Hepatocyte (in vitro differentiated cells): ENCODE measurements around the gene VAV2. TPM values are rescaled to one million over a fixed set of nuclear protein-coding genes. Genes with fewer than 3 reads are reported as not detected.

Experiments used
- DNase-seq: peaks from one replicate; pipeline ENCODE4 v3.0.0-alpha.2; 2016; ENCODE audit warnings: low spot score
- H2AFZ ChIP-seq: fragments of 200-600 bp; sonication (generic); 2 replicates; pipeline ENCODE4 v1.6.0; 2016; ENCODE audit warnings: antibody characterized with exemption, mild to moderate bottlenecking
- H3K27ac ChIP-seq: fragments of 200-600 bp; sonication (generic); 2 replicates; pipeline ENCODE4 v1.5.1; 2016; ENCODE audit warnings: mild to moderate bottlenecking
- H3K27me3 ChIP-seq: fragments of 200-600 bp; sonication (generic); 2 replicates; pipeline ENCODE4 v1.6.1; 2016
- H3K36me3 ChIP-seq: fragments of 200-600 bp; sonication (generic); replicated peaks from 2 replicates; pipeline ENCODE4 v1.5.1; 2016; ENCODE audit warnings: low read depth; ENCODE audit not compliant: insufficient read depth
- H3K4me1 ChIP-seq: fragments of 200-600 bp; sonication (generic); 2 replicates; pipeline ENCODE4 v1.5.1; 2016; ENCODE audit warnings: mild to moderate bottlenecking, moderate library complexity; ENCODE audit not compliant: insufficient read depth
- H3K4me2 ChIP-seq: fragments of 200-600 bp; sonication (generic); 2 replicates; pipeline ENCODE4 v1.6.0; 2016
- H3K4me3 ChIP-seq: fragments of 200-600 bp; sonication (generic); 2 replicates; pipeline ENCODE4 v1.5.1; 2016; ENCODE audit warnings: mild to moderate bottlenecking
- H3K79me2 ChIP-seq: fragments of 200-600 bp; sonication (generic); 2 replicates; pipeline ENCODE4 v1.6.0; 2017; ENCODE audit warnings: mild to moderate bottlenecking
- H3K9me2 ChIP-seq: fragments of 200-600 bp; sonication (generic); replicated peaks from 2 replicates; pipeline ENCODE4 v1.6.0; 2017; ENCODE audit warnings: mild to moderate bottlenecking; ENCODE audit not compliant: insufficient read depth
- H3K9me3 ChIP-seq: fragments of 200-600 bp; sonication (generic); 2 replicates; pipeline ENCODE4 v1.5.1; 2016; ENCODE audit warnings: low read depth, mild to moderate bottlenecking
- H4K20me1 ChIP-seq: fragments of 200-600 bp; sonication (generic); 2 replicates; pipeline ENCODE4 v1.6.0; 2016; ENCODE audit warnings: mild to moderate bottlenecking; ENCODE audit not compliant: insufficient read depth, poor library complexity, severe bottlenecking
- CTCF ChIP-seq: fragments of 200-600 bp; sonication (generic); IDR thresholded peaks from 2 replicates; pipeline ENCODE4 v1.5.1; 2016; ENCODE audit warnings: antibody characterized with exemption, mild to moderate bottlenecking; ENCODE audit not compliant: poor library complexity
- EZH2 ChIP-seq: fragments of 200-600 bp; sonication (generic); IDR thresholded peaks from 2 replicates; pipeline ENCODE4 v1.6.1; 2016; ENCODE audit warnings: antibody characterized with exemption, mild to moderate bottlenecking, borderline replicate concordance
- EZH2phosphoT487 ChIP-seq: fragments of 200-600 bp; sonication (generic); IDR thresholded peaks from one replicate; pipeline ENCODE4 v1.6.1; 2018; ENCODE audit warnings: antibody characterized with exemption, mild to moderate bottlenecking, low read depth, moderate library complexity; ENCODE audit not compliant: unreplicated experiment, severe bottlenecking
- WGBS: methylation state at CpG from one replicate; pipeline ENCODE4 v1.1.6; 2016; ENCODE audit warnings: low lambda C conversion rate; ENCODE audit errors: missing lambda C conversion rate; 5-methylcytosine and 5-hydroxymethylcytosine counted together
- polyA plus RNA-seq: library from polyadenylated mRNA; unstranded; fragments of >200 nt; fragmentation: Nextera tagmentation; extraction: Ambion mirVana; gene quantifications from 2 replicates; pipeline ENCODE4 v1.2.1, GENCODE V29; 2016
- total RNA-seq: library from RNA; depleted of rRNA; stranded (reverse); fragments of >200 nt; gene quantifications from 2 replicates; pipeline ENCODE4 v1.2.3, GENCODE V29; 2014

Gene VAV2
- total and polyA plus RNA-seq, 2 experiments from 2014 or later = 24.9 to 27.7 TPM

GRCh38 chr9:133779516-133780403 lies 212.4 kb downstream of the VAV2 start:
- no peak overlapping the region for H3K4me2 ChIP-seq
- no peak for DNase-seq
- H3K27ac ChIP-seq = no peak overlapping the region
- no peaks in the 10 kb centered on the region for H3K9me3 ChIP-seq
- TF ChIP-seq EZH2 (no peak), EZH2phosphoT487 (no peak), CTCF (no peak)
- H2AFZ ChIP-seq = no peak overlapping the region
- no peaks in the 10 kb centered on the region for H3K27me3 ChIP-seq
- H4K20me1 ChIP-seq = no peaks in the 10 kb centered on the region
- no peaks in the 10 kb centered on the region for H3K9me2 ChIP-seq
- no peak overlapping the region for H3K4me3 ChIP-seq
- WGBS = 96% methylated on average over 19 of the region's 19 CpGs
- H3K36me3 ChIP-seq = no peaks in the 10 kb centered on the region
- peaks cover 4% of the 10 kb centered on the region for H3K4me1 ChIP-seq
- no peaks in the 10 kb centered on the region for H3K79me2 ChIP-seq

GRCh38 chr9:133779081-133779480 lies 213.0 kb downstream of the VAV2 start:
- H2AFZ ChIP-seq = no peak overlapping the region
- TF ChIP-seq EZH2 = no peak
- TF ChIP-seq CTCF = no peak
- TF ChIP-seq EZH2phosphoT487 = no peak
- no peaks in the 10 kb centered on the region for H3K9me2 ChIP-seq
- no peaks in the 10 kb centered on the region for H3K27me3 ChIP-seq
- no peak overlapping the region for H3K4me3 ChIP-seq
- no peak overlapping the region for H3K27ac ChIP-seq
- no peaks in the 10 kb centered on the region for H4K20me1 ChIP-seq
- H3K4me2 ChIP-seq = no peak overlapping the region
- H3K79me2 ChIP-seq = no peaks in the 10 kb centered on the region
- 81% methylated on average over 8 of the region's 8 CpGs for WGBS
- H3K4me1 ChIP-seq = peaks cover 4% of the 10 kb centered on the region
- no peaks in the 10 kb centered on the region for H3K36me3 ChIP-seq
- H3K9me3 ChIP-seq = no peaks in the 10 kb centered on the region
- no peak for DNase-seq

- no peak overlapping the region for H3K4me2 ChIP-seq
- no peaks in the 10 kb centered on the region for H3K9me3 ChIP-seq
- no peak for TF ChIP-seq EZH2
- TF ChIP-seq CTCF = no peak
- no peak for TF ChIP-seq EZH2phosphoT487
- H2AFZ ChIP-seq = no peak overlapping the region
- H3K79me2 ChIP-seq = no peaks in the 10 kb centered on the region
- H3K9me2 ChIP-seq = no peaks in the 10 kb centered on the region
- peaks cover 4% of the 10 kb centered on the region for H3K4me1 ChIP-seq
- no peak overlapping the region for H3K4me3 ChIP-seq
- 93% methylated on average over 13 of the region's 20 CpGs for WGBS
- H3K27me3 ChIP-seq = no peaks in the 10 kb centered on the region
- no peak overlapping the region for H3K27ac ChIP-seq
- H4K20me1 ChIP-seq = no peaks in the 10 kb centered on the region
- no peaks in the 10 kb centered on the region for H3K36me3 ChIP-seq
- no peak for DNase-seq
Observed at GRCh38 chr9:133778336-133779013, 213.6 kb downstream of the VAV2 start.
